ENCODE results near the gene RRP7A.

DNA sequence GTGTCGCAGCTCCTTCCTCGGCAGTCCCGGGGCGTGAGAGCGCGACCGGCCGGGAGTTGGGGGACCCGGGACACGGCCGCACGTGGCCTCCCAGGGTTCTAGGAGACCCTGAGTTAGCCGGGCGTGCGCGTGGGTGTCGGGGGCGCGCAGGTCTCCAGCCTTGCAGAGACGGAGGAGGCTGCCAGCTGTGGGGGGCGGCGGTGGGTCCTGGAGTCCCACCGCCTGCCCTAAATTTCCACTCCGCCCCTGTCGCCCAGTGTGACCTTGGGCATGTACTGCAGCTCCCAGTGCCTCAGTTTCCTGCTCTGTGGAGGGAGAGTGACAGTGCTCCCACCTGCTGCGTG, 18.8 kb downstream of the RRP7A start:
- TF ChIP-seq POLR2AphosphoS5 (IDR thresholded peaks at IDR 0.05; ENCODE audit: low read depth, low read length) (no peak), TAF1 (IDR thresholded peaks at IDR 0.05; ENCODE audit: borderline replicate concordance, insufficient read depth, low read length) (no peak), SIN3A (IDR thresholded peaks at IDR 0.05; ENCODE audit: borderline replicate concordance, insufficient read depth, low read length) (no peak), FOXP2 (optimal IDR thresholded peaks at IDR 0.05; ENCODE audit: borderline replicate concordance, extremely low read depth, extremely low read length, insufficient read depth) (no peak)
- TF ChIP-seq, protein P1, sequence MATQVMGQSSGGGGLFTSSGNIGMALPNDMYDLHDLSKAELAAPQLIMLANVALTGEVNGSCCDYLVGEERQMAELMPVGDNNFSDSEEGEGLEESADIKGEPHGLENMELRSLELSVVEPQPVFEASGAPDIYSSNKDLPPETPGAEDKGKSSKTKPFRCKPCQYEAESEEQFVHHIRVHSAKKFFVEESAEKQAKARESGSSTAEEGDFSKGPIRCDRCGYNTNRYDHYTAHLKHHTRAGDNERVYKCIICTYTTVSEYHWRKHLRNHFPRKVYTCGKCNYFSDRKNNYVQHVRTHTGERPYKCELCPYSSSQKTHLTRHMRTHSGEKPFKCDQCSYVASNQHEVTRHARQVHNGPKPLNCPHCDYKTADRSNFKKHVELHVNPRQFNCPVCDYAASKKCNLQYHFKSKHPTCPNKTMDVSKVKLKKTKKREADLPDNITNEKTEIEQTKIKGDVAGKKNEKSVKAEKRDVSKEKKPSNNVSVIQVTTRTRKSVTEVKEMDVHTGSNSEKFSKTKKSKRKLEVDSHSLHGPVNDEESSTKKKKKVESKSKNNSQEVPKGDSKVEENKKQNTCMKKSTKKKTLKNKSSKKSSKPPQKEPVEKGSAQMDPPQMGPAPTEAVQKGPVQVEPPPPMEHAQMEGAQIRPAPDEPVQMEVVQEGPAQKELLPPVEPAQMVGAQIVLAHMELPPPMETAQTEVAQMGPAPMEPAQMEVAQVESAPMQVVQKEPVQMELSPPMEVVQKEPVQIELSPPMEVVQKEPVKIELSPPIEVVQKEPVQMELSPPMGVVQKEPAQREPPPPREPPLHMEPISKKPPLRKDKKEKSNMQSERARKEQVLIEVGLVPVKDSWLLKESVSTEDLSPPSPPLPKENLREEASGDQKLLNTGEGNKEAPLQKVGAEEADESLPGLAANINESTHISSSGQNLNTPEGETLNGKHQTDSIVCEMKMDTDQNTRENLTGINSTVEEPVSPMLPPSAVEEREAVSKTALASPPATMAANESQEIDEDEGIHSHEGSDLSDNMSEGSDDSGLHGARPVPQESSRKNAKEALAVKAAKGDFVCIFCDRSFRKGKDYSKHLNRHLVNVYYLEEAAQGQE (IDR thresholded peaks at IDR 0.05; ENCODE audit: insufficient read depth in 1 of 2, low read depth in 2 of 2, low read length in 2 of 2), result no peak

Measured in PFSK-1 (cell line).